OCI-LY7 (cell line): ENCODE measurements around the gene AHR.

Source experiments
- CTCF ChIP-seq: fragments of 200-600 bp; sonication (generic); conservative IDR thresholded peaks from 2 replicates; pipeline ENCODE4 v1.5.1; 2014; ENCODE audit warnings: mild to moderate bottlenecking, antibody characterized with exemption, low read length, moderate library complexity, mixed read lengths
- EZH2phosphoT487 ChIP-seq: fragments of 200-600 bp; sonication (generic); IDR thresholded peaks from 2 replicates; pipeline ENCODE4 v1.6.1; 2018; ENCODE audit warnings: low read depth, borderline replicate concordance, mild to moderate bottlenecking, mixed run types, antibody characterized with exemption, low read length, moderate library complexity, mixed read lengths

GRCh38 chr7:17302575-17303142 is 4.2 kb downstream of the AHR start:
- TF ChIP-seq CTCF (0 out of 2 replicates have a peak, but pooled peaks have one; percentile 15), EZH2phosphoT487 (no peak)
